ENCODE data around the gene FOXF2. TPM values are rescaled to one million over a fixed set of nuclear protein-coding genes. Genes with fewer than 3 reads are reported as not detected.

Gene FOXF2
- total RNA-seq, 1 donor from 2014 or later, result 5.2 TPM

DNA sequence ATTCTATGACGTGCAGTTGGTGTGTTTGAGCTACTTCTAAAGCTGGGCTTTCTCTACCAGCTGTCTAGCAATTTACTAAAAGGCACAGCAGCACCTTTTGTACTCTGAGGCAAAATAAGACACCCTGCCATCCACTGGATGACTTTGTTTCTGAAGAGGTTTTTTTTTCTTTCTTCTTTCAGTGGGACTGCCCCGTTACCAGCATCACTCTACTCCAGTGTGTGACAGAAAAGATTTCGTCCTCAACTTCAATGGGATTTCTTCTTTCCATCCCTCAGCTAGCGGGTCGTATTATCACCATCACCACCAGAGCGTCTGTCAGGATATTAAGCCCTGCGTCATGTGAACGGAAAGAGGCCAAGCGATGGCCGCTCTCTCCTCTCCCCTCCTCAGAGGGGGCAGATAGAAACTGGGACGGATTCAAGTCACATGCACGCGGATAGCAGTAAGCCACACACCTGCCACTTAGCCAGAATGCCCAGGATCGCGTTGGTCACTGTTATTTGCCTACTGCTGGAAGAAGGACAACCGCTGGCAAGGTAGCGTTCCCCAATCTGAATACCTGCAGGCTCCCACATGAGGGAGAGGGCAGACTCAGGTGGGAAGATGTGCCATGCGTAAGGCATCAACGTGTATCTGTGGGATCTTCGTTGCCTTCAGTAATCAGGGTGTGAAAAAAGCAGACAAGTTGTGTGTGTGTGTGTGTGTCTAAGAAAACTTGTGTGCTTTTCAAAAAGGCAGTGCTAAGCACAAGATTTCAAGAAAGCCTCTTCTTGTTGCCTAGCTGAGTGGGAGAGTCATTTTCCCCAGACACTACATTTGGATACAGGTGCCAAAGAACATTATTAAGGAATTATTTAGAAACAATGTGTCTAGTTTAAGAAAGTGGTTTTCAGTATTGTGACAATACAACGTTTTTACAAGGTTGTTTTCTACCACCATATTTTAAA is 5.4 kb downstream of the FOXF2 start:
- intact Hi-C loops (cut with DNase I), result loop anchor here (5.0 kb wide), 1 partner anchor 802 kb away; no protein-coding TSS in a partner anchor
- H3K4me3 ChIP-seq, result no peak overlapping the region

GRCh38 chr6:1395506-1395905 is 6.1 kb downstream of the FOXF2 start:
- H3K27me3 ChIP-seq, result peaks cover 18% of the 10 kb centered on the region
- no peaks in the 10 kb centered on the region for H3K9me3 ChIP-seq
- TF ChIP-seq, protein P1, sequence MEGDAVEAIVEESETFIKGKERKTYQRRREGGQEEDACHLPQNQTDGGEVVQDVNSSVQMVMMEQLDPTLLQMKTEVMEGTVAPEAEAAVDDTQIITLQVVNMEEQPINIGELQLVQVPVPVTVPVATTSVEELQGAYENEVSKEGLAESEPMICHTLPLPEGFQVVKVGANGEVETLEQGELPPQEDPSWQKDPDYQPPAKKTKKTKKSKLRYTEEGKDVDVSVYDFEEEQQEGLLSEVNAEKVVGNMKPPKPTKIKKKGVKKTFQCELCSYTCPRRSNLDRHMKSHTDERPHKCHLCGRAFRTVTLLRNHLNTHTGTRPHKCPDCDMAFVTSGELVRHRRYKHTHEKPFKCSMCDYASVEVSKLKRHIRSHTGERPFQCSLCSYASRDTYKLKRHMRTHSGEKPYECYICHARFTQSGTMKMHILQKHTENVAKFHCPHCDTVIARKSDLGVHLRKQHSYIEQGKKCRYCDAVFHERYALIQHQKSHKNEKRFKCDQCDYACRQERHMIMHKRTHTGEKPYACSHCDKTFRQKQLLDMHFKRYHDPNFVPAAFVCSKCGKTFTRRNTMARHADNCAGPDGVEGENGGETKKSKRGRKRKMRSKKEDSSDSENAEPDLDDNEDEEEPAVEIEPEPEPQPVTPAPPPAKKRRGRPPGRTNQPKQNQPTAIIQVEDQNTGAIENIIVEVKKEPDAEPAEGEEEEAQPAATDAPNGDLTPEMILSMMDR (IDR thresholded peaks at IDR 0.05), result no peak
- DNase-seq (ENCODE audit: low spot score in 2 of 2), result peak in 1 of 2 donors; percentile 25
- intact Hi-C loops (cut with DNase I), result loop anchor here (5.0 kb wide), 1 partner anchor 803 kb away; no protein-coding TSS in a partner anchor
- peaks cover 3 to 7% of the 10 kb centered on the region in 2 donors for H3K4me1 ChIP-seq
- H3K27ac ChIP-seq, result no peak overlapping the region
- no peaks in the 10 kb centered on the region for H3K36me3 ChIP-seq
- no peak overlapping the region for H3K4me3 ChIP-seq

More for the DNA sequence above, 5.4 kb downstream of the FOXF2 start:
- Histone ChIP-seq H3K4me1 (peaks cover 5 to 10% of the 10 kb centered on the region in 2 donors), H3K9me3 (no peaks in the 10 kb centered on the region), H3K27me3 (peaks cover 18% of the 10 kb centered on the region), H3K36me3 (no peaks in the 10 kb centered on the region), H3K27ac (no peak overlapping the region)
- TF ChIP-seq, protein P1 (IDR thresholded peaks at IDR 0.05), result no peak
- DNase-seq (ENCODE audit: low spot score in 2 of 2), result peak in 1 of 2 donors; percentile 34

GRCh38 chr6:1395941-1396908 is 6.8 kb downstream of the FOXF2 start:
- Histone ChIP-seq H3K27ac (no peak overlapping the region), H3K36me3 (no peaks in the 10 kb centered on the region), H3K4me3 (no peak overlapping the region), H3K27me3 (peaks cover 18% of the 10 kb centered on the region), H3K4me1 (peaks cover 0 to 4% of the 10 kb centered on the region in 2 donors), H3K9me3 (no peaks in the 10 kb centered on the region)
- DNase-seq (ENCODE audit: low spot score in 2 of 2), result peak in 1 of 2 donors; percentile 31
- TF ChIP-seq, protein P1 (IDR thresholded peaks at IDR 0.05), result no peak
- intact Hi-C loops (cut with DNase I), result loop anchor here (5.0 kb wide), 1 partner anchor 804 kb away; no protein-coding TSS in a partner anchor

DNA sequence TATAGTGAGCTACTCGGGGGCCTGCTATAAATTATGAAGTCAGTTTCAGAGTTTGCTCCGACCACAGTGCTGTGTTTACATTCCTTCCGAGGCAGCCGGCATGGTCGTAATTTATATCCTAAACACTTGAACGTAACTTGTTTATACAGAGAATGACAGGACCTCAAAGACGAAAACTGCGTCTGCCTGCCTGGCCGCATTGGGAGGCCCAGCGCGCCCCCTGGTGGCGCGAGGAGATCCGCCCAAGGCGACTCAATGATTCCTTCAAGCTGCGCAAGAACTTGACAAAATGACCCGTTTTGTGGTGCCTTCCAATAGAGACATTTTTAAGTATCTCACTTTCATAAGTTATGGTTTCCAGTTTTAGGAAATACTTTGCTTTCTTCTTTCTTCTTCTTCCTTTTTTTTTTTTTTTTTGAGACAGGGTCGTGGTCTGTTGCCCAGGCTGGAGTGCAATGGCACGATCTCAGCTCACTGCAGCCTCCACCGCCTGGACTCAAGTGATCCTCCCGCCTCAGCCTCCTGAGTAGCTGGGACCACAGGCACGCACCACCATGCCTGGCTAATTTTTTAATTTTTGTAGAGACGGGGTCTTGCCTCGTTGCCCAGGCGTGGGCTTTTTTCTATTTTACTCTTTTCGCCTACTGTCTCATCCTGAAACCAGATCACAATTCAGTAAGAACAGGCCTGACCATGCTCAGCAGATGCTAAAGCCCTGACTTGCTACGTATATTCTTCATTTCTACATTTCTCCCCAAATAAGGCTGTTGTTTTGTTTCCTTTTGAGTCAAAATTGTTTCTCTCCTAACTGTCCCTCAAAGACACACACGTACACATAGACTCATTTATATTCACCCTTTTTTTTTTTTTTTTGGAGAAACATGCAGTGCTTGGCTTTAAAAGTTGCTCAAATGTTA is 7.8 kb downstream of the FOXF2 start:
- no peak overlapping the region for H3K4me3 ChIP-seq
- peaks cover 18% of the 10 kb centered on the region for H3K27me3 ChIP-seq
- H3K4me1 ChIP-seq, result peaks cover 0 to 4% of the 10 kb centered on the region in 2 donors
- H3K9me3 ChIP-seq, result no peaks in the 10 kb centered on the region
- H3K27ac ChIP-seq, result no peak overlapping the region
- no peaks in the 10 kb centered on the region for H3K36me3 ChIP-seq
- intact Hi-C loops (cut with DNase I), result loop anchor here (5.0 kb wide), 1 partner anchor 805 kb away; no protein-coding TSS in a partner anchor
- TF ChIP-seq, protein P1 (IDR thresholded peaks at IDR 0.05), result peak; percentile 62 to 90 (median 86)
- peak in 1 of 2 donors; percentile 71 for DNase-seq (ENCODE audit: low spot score in 2 of 2)

All from ascending aorta (tissue), 2 donors.